DLD1 (cell line): ENCODE measurements around the gene HRC.
"Not testable (repeated sequence)": the region's sequence is repeated elsewhere in the genome, so short reads cannot be mapped to it uniquely, and the experiment has no call there.

ENCODE experiments used
- in situ Hi-C: cut with HindIII; loops from 2 replicates; pipeline ENCODE4 v1.10.0; 2017; ENCODE audit warnings: low sequenced_read_pairs

HRC gene, protein sequence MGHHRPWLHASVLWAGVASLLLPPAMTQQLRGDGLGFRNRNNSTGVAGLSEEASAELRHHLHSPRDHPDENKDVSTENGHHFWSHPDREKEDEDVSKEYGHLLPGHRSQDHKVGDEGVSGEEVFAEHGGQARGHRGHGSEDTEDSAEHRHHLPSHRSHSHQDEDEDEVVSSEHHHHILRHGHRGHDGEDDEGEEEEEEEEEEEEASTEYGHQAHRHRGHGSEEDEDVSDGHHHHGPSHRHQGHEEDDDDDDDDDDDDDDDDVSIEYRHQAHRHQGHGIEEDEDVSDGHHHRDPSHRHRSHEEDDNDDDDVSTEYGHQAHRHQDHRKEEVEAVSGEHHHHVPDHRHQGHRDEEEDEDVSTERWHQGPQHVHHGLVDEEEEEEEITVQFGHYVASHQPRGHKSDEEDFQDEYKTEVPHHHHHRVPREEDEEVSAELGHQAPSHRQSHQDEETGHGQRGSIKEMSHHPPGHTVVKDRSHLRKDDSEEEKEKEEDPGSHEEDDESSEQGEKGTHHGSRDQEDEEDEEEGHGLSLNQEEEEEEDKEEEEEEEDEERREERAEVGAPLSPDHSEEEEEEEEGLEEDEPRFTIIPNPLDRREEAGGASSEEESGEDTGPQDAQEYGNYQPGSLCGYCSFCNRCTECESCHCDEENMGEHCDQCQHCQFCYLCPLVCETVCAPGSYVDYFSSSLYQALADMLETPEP

GRCh38 chr19:49155005-49155819 lies at the start of gene HRC:
TSS of gene HRC (minus strand) at chr19:49155396. CDS start at chr19:49155237, 159 bp downstream.
- in situ Hi-C loops: no loop called here

- in situ Hi-C loops: no loop called here
These were observed 45.8 kb upstream of the HRC start for GRCh38 chr19:49201042-49201441.

DNA sequence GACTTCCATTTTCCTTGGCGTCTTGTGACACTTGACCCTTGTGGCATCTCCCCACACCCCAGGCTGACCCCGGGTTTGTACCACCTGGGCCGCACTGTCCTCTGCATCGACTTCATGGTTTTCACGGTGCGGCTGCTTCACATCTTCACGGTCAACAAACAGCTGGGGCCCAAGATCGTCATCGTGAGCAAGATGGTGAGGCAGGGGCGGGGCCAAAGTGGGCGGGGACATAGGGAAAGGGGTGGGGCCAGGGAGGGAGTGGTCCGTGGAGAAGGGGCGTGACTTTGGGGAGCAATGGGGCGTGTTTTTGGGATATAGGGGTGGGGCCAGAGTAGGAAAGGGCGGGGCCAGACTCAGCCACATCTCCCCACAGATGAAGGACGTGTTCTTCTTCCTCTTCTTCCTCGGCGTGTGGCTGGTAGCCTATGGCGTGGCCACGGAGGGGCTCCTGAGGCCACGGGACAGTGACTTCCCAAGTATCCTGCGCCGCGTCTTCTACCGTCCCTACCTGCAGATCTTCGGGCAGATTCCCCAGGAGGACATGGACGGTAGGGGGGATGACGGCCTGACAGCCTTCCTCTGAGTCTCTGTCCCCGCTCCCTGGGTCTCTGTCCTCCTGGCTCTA lies 45.2 kb upstream of the HRC start:
- in situ Hi-C loops: no loop called here

DNA sequence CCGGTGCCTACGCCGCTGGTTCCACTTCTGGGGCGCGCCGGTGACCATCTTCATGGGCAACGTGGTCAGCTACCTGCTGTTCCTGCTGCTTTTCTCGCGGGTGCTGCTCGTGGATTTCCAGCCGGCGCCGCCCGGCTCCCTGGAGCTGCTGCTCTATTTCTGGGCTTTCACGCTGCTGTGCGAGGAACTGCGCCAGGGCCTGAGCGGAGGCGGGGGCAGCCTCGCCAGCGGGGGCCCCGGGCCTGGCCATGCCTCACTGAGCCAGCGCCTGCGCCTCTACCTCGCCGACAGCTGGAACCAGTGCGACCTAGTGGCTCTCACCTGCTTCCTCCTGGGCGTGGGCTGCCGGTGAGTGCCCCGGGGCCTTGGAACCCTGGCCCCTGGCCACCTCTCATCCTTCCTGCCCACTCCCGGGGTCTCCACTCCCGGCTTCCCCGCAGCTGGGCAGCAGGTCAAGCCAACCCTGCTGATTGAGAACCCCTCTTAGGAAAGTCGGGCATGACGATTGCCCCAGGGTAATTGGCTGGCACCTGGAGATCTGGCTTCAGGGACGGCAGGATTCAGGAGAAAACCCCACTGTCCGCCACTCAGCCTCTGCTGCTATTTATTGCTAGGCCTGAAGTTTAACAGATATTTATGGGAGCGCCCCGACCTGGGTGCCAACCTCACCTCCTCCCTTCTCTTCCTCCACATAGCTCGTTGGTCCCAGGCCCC lies 41.5 kb upstream of the HRC start:
- in situ Hi-C loops: no loop called here

DNA sequence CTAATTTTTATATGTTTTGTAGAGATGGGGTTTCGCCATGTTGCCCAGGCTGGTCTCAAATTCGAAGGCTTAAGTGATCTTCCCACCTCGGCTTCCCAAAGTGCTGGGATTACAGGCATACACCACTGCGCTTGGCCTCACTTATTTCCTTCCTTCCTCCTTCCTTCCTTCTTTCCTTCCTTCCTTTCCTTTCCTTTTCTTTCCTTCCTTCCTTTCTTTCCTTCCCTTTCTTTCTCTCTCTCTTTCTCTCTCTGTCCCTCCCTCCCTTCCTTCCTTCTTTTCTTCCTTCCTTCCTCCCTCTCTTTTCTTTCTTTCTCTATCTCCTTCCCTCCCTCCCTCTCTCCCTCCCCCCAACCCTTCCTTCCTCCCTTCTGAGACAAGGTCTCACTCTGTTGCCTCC lies 39.2 kb upstream of the HRC start:
- in situ Hi-C loops: no loop called here

GRCh38 chr19:49193822-49194394 lies 38.7 kb upstream of the HRC start:
- in situ Hi-C loops: no loop called here

DNA sequence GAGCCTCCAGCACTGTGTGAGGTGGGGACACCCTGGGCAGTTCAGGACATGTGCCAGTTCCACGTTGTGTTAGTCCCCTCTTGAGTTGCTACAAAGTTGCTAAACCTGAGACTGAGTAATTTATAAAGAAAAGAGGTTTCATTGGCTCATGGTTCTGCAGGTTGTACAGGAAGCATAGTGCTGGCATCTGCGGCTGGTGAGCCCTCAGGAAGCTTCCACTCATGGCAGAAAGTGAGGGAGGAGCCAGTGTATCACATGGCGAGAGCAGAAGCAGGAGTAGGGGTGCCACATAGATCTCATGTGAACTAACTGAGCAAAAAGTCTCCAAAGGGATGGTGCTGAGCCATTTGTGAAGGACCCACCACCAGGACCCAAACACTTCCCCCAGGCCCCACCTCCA lies 35.6 kb upstream of the HRC start:
- in situ Hi-C loops: no loop called here

GRCh38 chr19:49189259-49189658 lies 34.1 kb upstream of the HRC start:
- in situ Hi-C loops: no loop called here

GRCh38 chr19:49188626-49189200 lies 33.5 kb upstream of the HRC start:
- in situ Hi-C loops: no loop called here

- in situ Hi-C loops: no loop called here
These were observed 30.9 kb upstream of the HRC start for GRCh38 chr19:49186108-49186507.

DNA sequence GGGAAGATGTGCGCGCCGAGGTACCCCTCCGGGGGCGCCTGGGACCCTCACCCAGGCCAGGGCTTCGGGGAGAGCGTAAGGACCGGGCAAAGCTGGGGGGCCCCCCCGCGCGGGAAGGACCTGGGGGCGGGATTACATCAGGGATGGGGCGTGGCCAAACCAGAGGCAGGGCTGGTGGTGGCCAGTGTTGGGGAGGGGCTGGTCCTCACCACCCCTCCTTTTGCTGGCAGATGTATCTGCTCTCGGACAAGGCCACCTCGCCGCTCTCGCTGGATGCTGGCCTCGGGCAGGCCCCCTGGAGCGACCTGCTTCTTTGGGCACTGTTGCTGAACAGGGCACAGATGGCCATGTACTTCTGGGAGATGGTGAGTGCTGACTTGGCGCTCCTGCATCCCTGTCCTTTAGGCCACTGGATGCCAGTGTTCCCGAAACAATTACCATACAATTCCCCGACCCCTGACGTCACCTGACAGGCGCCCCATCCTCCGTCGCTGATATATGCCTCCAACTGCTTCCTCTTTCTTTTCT lies 27.7 kb upstream of the HRC start:
- in situ Hi-C loops: no loop called here

DNA sequence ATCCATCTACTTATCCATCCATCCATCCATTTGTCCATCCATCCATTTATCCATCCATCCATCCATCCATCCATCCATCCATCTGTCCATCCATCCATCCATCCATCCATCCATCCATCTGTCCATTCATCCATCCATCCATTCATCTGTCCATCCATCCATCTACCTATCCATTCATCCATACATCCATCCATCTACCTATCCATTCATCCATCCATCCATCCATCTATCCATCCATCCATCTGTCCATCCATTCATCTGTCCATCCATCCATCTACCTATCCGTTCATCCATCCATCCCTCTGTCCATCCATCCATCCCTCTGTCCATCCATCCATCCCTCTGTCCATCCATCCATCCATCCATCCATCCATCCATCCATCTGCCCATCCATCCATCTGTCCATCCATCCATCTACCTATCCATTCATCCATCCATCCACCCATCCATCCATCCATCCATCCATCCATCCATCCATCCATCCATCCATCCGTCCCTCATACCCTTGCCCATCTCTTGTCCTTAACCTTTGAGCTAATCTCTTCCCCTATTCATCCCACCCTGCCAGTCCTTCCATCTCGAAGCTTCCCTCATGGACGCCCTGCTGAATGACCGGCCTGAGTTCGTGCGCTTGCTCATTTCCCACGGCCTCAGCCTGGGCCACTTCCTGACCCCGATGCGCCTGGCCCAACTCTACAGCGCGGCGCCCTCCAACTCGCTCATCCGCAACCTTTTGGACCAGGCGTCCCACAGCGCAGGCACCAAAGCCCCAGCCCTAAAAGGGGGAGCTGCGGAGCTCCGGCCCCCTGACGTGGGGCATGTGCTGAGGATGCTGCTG lies 27.0 kb upstream of the HRC start:
- in situ Hi-C loops: not testable (repeated sequence)

GRCh38 chr19:49180659-49181058 lies 25.5 kb upstream of the HRC start:
- in situ Hi-C loops: no loop called here

DNA sequence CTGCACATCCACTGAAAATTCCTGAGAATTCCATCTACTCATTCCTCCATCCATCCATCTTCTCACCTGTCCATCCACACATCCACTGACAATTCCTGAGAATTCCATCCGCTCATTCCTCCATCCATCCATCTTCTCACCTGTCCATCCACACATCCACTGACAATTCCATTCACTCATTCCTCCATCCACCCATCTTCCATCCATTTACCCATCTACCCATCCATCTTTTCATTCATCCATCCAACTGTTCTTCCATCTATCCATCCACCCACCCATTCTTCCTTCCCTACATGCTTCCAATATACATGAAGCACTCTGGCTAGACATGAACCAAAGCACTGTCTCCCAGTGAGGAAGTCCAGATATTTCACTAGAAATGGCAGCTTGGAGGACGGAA lies 18.0 kb upstream of the HRC start:
- in situ Hi-C loops: no loop called here

- in situ Hi-C loops: no loop called here
These were observed 13.2 kb upstream of the HRC start for GRCh38 chr19:49168421-49168820.

- in situ Hi-C loops: no loop called here
These were observed 12.7 kb upstream of the HRC start for GRCh38 chr19:49167857-49168409.

- in situ Hi-C loops: no loop called here
These were observed 10.7 kb upstream of the HRC start for GRCh38 chr19:49165865-49166301.

DNA sequence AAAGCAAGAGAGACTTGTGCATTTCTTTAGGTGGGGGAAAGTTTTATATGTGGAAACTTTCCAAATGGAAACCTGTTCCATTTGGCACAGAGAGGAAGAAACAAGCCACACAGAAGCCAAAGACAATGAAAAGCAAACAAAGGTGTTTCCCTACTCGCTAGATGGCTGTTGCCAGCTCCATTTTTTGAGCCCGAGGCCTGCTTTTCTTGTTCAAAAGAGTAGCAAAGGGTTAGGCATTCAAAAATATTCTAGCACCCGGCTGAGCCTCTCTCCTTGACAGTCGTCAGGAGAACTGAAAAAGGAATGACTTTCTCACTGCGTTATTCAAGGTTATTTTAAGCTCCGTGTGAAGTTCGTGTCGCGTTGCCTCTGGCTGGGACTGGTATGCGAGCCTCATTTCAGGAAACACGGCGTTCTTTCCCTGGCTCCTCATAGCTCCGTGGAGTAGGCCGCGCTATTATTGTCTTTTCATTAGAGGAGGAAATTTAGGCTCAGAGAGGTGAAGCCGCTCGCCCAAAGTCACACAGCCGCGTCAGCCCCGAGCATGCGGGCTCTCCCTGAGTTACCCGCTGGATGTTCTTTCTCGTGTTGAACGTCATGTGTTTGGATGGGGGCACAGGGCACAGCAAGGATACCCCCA lies 10.0 kb upstream of the HRC start:
- in situ Hi-C loops: no loop called here
